ENCODE data around the gene BCAT1. TPM values are rescaled to one million over a fixed set of nuclear protein-coding genes. Genes with fewer than 3 reads are reported as not detected.

The BCAT1 gene
- total and polyA plus RNA-seq, 9 of the 15 experiments (the other 6 are each of a cell fraction or from before 2014, with no cell fraction given): 38.5 to 157 (median 66.8) TPM

GRCh38 chr12:24838531-24838950 lies 110.4 kb downstream of the BCAT1 start:
- ChIA-PET CTCF (ENCODE audit: low intra/inter-chr PET ratio) (no interaction called here), POLR2A (no interaction called here)
- Histone ChIP-seq H3K9ac (ENCODE audit: insufficient read depth in 1 of 2, low read depth in 2 of 2, low read length in 2 of 2) (no peak overlapping the region), H3K79me2 (ENCODE audit: control insufficient read depth, insufficient read depth, low read length) (no peaks in the 10 kb centered on the region), H3K4me3 (no peak overlapping the region), H3K4me2 (ENCODE audit: insufficient read depth, low read length) (no peak overlapping the region), H3K9me3 (replicated peaks; ENCODE audit: control insufficient read depth, insufficient read depth, low read depth, low read length) (no peaks in the 10 kb centered on the region), H3K27ac (ENCODE audit: extremely low read depth, low read depth, low read length) (no peak overlapping the region), H2AFZ (ENCODE audit: low read depth, low read length) (no peak overlapping the region), H3K36me3 (ENCODE audit: control insufficient read depth, insufficient read depth, low read length) (peaks cover 70% of the 10 kb centered on the region), H3K27me3 (ENCODE audit: control insufficient read depth in 2 of 2, insufficient read depth in 2 of 2, low read length in 2 of 2) (no peaks in the 10 kb centered on the region), H4K20me1 (replicated peaks; ENCODE audit: control insufficient read depth, insufficient read depth, low read length) (no peaks in the 10 kb centered on the region), H3K9me1 (ENCODE audit: control insufficient read depth, insufficient read depth, low read length) (no peaks in the 10 kb centered on the region), H3K4me1 (replicated peaks in 1 of 2; ENCODE audit: control insufficient read depth in 2 of 2, insufficient read depth in 2 of 2, low read length in 2 of 2) (no peaks in the 10 kb centered on the region)
- DNase-seq (ENCODE audit: extremely low read depth in 1 of 4, low spot score in 3 of 4) (no peak), ATAC-seq (no peak), FAIRE-seq (no peak)
- intact Hi-C loops (cut with micrococcal nuclease) (no loop called here), in situ Hi-C loops (cut with MboI) (no loop called here)
- TF ChIP-seq ZNF316 (IDR thresholded peaks at IDR 0.05): no peak
- TF ChIP-seq POLR2AphosphoS5 (IDR thresholded peaks at IDR 0.05; ENCODE audit: control insufficient read depth, insufficient read depth, low read depth, low read length): no peak
- no peak for TF ChIP-seq ARNT (IDR thresholded peaks at IDR 0.05)
- no peak for TF ChIP-seq NCOA2 (IDR thresholded peaks at IDR 0.05; ENCODE audit: partially characterized antibody in 2 of 2)
- TF ChIP-seq PPARD (CRISPR knock-in tag; IDR thresholded peaks at IDR 0.05): no peak
- no peak for TF ChIP-seq ZNF668 (CRISPR knock-in tag; IDR thresholded peaks at IDR 0.05)
- TF ChIP-seq NEUROD1 (IDR thresholded peaks at IDR 0.05; ENCODE audit: borderline replicate concordance, low read depth, low read length, partially characterized antibody): no peak
- no peak for TF ChIP-seq NUFIP1 (IDR thresholded peaks at IDR 0.05; ENCODE audit: partially characterized antibody)
- no peak for TF ChIP-seq PCBP1 (IDR thresholded peaks at IDR 0.05; ENCODE audit: low read depth, low read length, poor library complexity, severe bottlenecking)
- no peak for TF ChIP-seq DLX4 (CRISPR knock-in tag; IDR thresholded peaks at IDR 0.05)
- no peak for TF ChIP-seq USF1 (CRISPR knock-in tag; IDR thresholded peaks at IDR 0.05)
- no peak for TF ChIP-seq FIP1L1 (IDR thresholded peaks at IDR 0.05; ENCODE audit: low read depth, low read length, poor library complexity, severe bottlenecking)
- TF ChIP-seq FOXJ3 (CRISPR knock-in tag; IDR thresholded peaks at IDR 0.05): no peak
- 76% methylated on average over 2 of the region's 2 CpGs for WGBS (ENCODE audit: insufficient coverage, low coverage, missing lambda C conversion rate)
- no TSS peak for BruUV-seq (replicated peaks)
